ENCODE measurements around the gene MECR.

Gene MECR

GRCh38 chr1:29164588-29164987 lies 66.1 kb downstream of the MECR start:
- TF ChIP-seq CTCF (IDR thresholded peaks at IDR 0.05; ENCODE audit: low read length, missing control alignments), result no peak
- H3K4me3 ChIP-seq (replicated peaks; ENCODE audit: low read depth, low read length), result no peak overlapping the region

GRCh38 chr1:29162476-29163138 lies 68.1 kb downstream of the MECR start:
- H3K4me3 ChIP-seq (replicated peaks; ENCODE audit: low read depth, low read length), result no peak overlapping the region
- no peak for TF ChIP-seq CTCF (IDR thresholded peaks at IDR 0.05; ENCODE audit: low read length, missing control alignments)
- DNase-seq (ENCODE audit: low read depth), result no peak

More at GRCh38 chr1:29164588-29164987, 66.1 kb downstream of the MECR start:
- DNase-seq (ENCODE audit: low read depth), result no peak

- TF ChIP-seq CTCF (IDR thresholded peaks at IDR 0.05; ENCODE audit: low read length, missing control alignments), result no peak
- H3K4me3 ChIP-seq (replicated peaks; ENCODE audit: low read depth, low read length), result no peak overlapping the region
- DNase-seq (ENCODE audit: low read depth), result no peak
These were observed 68.7 kb downstream of the MECR start for GRCh38 chr1:29162025-29162424.

- DNase-seq (ENCODE audit: low read depth), result no peak
- H3K4me3 ChIP-seq (replicated peaks; ENCODE audit: low read depth, low read length), result no peak overlapping the region
- TF ChIP-seq CTCF (IDR thresholded peaks at IDR 0.05; ENCODE audit: low read length, missing control alignments), result no peak
These were observed 71.0 kb downstream of the MECR start for GRCh38 chr1:29159773-29160172.

- no peak overlapping the region for H3K4me3 ChIP-seq (replicated peaks; ENCODE audit: low read depth, low read length)
- DNase-seq (ENCODE audit: low read depth), result no peak
- no peak for TF ChIP-seq CTCF (IDR thresholded peaks at IDR 0.05; ENCODE audit: low read length, missing control alignments)
These were observed 73.5 kb downstream of the MECR start for GRCh38 chr1:29157269-29157601.

GRCh38 chr1:29156543-29157268 lies 74.0 kb downstream of the MECR start:
- TF ChIP-seq CTCF (IDR thresholded peaks at IDR 0.05; ENCODE audit: low read length, missing control alignments), result no peak
- H3K4me3 ChIP-seq (replicated peaks; ENCODE audit: low read depth, low read length), result no peak overlapping the region
- DNase-seq (ENCODE audit: low read depth), result peak; percentile 89
